Muscle of arm (tissue), 14 donors: ENCODE results near the gene C16orf82. TPM values are rescaled to one million over a fixed set of nuclear protein-coding genes. Genes with fewer than 3 reads are reported as not detected.

Experiments used
- DNase-seq: peaks from one replicate; pipeline ENCODE4 v3.0.0-alpha.2; 2013
- long read RNA-seq, 11 donors: transcript quantifications; one replicate each; lab custom pipeline, GENCODE V29; 2026
- polyA plus RNA-seq, 12 donors: library from polyadenylated mRNA; unstranded; fragments of 120-200 nt; gene quantifications; one replicate each; pipeline ENCODE4 v1.2.1, GENCODE V29; 2013; ENCODE audit not compliant: insufficient read length in 12 of 12

C16orf82 gene
- polyA plus RNA-seq = under 1 TPM in 2 of 12 donors, not detected in 10; 0.07 to 0.09 TPM
- long read RNA-seq, donor 1 = 0 reads
- long read RNA-seq, donor 2 = 0 reads
- long read RNA-seq, donor 3 = 0 reads
- long read RNA-seq, donor 4 = 0 reads
- long read RNA-seq, donor 5 = 0 reads
- long read RNA-seq, donor 6 = 0 reads
- long read RNA-seq, donor 7 = 0 reads
- long read RNA-seq, donor 8 = 0 reads
- long read RNA-seq, donor 9 = 0 reads
- long read RNA-seq, donor 10 = 0 reads
- long read RNA-seq, donor 11 = 0 reads

GRCh38 chr16:27066668-27067537 lies at the start of gene C16orf82:
TSS of gene C16orf82 (plus strand) at chr16:27066927.
- DNase-seq = no peak

- no peak for DNase-seq
Observed at GRCh38 chr16:27020031-27020430, 46.7 kb upstream of the C16orf82 start.

- no peak for DNase-seq
Observed at GRCh38 chr16:27024010-27024409, 42.7 kb upstream of the C16orf82 start.

- DNase-seq = no peak
Observed at GRCh38 chr16:27025581-27025980, 41.1 kb upstream of the C16orf82 start.

GRCh38 chr16:27027971-27028370 lies 38.8 kb upstream of the C16orf82 start:
- DNase-seq = no peak

- no peak for DNase-seq
Observed at GRCh38 chr16:27028591-27029110, 38.1 kb upstream of the C16orf82 start.

GRCh38 chr16:27029525-27029924 lies 37.2 kb upstream of the C16orf82 start:
- no peak for DNase-seq

GRCh38 chr16:27033281-27033979 lies 33.3 kb upstream of the C16orf82 start:
- no peak for DNase-seq

GRCh38 chr16:27040732-27041131 lies 26.0 kb upstream of the C16orf82 start:
- DNase-seq = no peak

- no peak for DNase-seq
Observed at GRCh38 chr16:27046958-27047518, 19.7 kb upstream of the C16orf82 start.

GRCh38 chr16:27048316-27048715 lies 18.4 kb upstream of the C16orf82 start:
- no peak for DNase-seq

- no peak for DNase-seq
Observed at GRCh38 chr16:27049117-27049516, 17.6 kb upstream of the C16orf82 start.

GRCh38 chr16:27052007-27052406 lies 14.7 kb upstream of the C16orf82 start:
- DNase-seq = no peak

GRCh38 chr16:27053996-27054395 lies 12.7 kb upstream of the C16orf82 start:
- DNase-seq = no peak

- DNase-seq = no peak
Observed at GRCh38 chr16:27058299-27058698, 8.4 kb upstream of the C16orf82 start.

- DNase-seq = no peak
Observed at GRCh38 chr16:27070776-27071175, 4.0 kb downstream of the C16orf82 start.

- DNase-seq = no peak
Observed at GRCh38 chr16:27073733-27074132, 7.0 kb downstream of the C16orf82 start.

- no peak for DNase-seq
Observed at GRCh38 chr16:27080895-27081294, 14.2 kb downstream of the C16orf82 start.

- no peak for DNase-seq
Observed at GRCh38 chr16:27083861-27084261, 17.1 kb downstream of the C16orf82 start.

- DNase-seq = no peak
Observed at GRCh38 chr16:27084307-27085028, 17.7 kb downstream of the C16orf82 start.

- no peak for DNase-seq
Observed at GRCh38 chr16:27085182-27085581, 18.5 kb downstream of the C16orf82 start.
